ENCODE measurements around the gene PCOLCE2. TPM values are rescaled to one million over a fixed set of nuclear protein-coding genes. Genes with fewer than 3 reads are reported as not detected.

The PCOLCE2 gene
- total and polyA plus RNA-seq, 10 of the 15 experiments (the other 5 are each of a cell fraction or from before 2014, with no cell fraction given), result 0.11 to 7.6 (median 0.40) TPM

DNA sequence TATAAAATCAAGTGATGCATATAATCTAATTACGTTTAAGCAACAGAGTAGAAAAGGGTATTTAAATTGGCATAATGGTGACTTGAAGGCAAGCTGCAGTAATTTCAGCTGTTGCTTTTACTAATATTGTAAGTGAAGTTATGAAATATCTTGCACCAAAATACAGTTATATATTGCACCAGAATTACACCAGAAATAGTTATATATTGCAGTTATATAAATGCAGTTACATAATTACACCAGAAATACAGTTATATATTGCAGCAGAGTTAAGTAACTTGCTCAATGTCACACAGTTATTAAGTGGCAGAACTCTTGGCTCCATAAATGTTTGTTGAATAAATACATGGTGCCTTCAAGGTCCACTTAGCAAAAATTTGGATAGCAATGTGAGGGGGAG lies 51.4 kb downstream of the PCOLCE2 start:
- Histone ChIP-seq H3K4me1 (ENCODE audit: control insufficient read depth, insufficient read depth, low read length) (no peaks in the 10 kb centered on the region), H3K9ac (ENCODE audit: control insufficient read depth, insufficient read depth, low read length) (no peak overlapping the region), H2AFZ (ENCODE audit: control insufficient read depth, low read depth, low read length) (no peak overlapping the region), H3K79me2 (ENCODE audit: control insufficient read depth, insufficient read depth, low read length) (no peaks in the 10 kb centered on the region), H3K4me3 (no peak overlapping the region), H3K27ac (ENCODE audit: control insufficient read depth, insufficient read depth) (no peak overlapping the region), H3K4me2 (ENCODE audit: control insufficient read depth, insufficient read depth) (no peak overlapping the region), H4K20me1 (ENCODE audit: control insufficient read depth, insufficient read depth) (no peaks in the 10 kb centered on the region), H3K9me3 (replicated peaks; ENCODE audit: control insufficient read depth, insufficient read depth, low read length) (no peaks in the 10 kb centered on the region), H3K36me3 (ENCODE audit: control insufficient read depth in 2 of 2, insufficient read depth in 2 of 2, low read length in 1 of 2) (no peaks in the 10 kb centered on the region), H3K27me3 (replicated peaks in 1 of 2; ENCODE audit: control insufficient read depth in 2 of 2, insufficient read depth in 2 of 2, low read length in 1 of 2) (no peaks in the 10 kb centered on the region; a peak in 2 of 4 replicates)
- ChIA-PET SMC1A (ENCODE audit: uncharacterized antibody, unreplicated experiment) (no interaction called here), POLR2A (no interaction called here), RAD21 (ENCODE audit: unreplicated experiment) (no interaction called here), CTCF (interaction anchor here (0.7 kb wide), 1 partner anchor 9 kb away, joined by 3 read pairs; no protein-coding TSS in a partner anchor)
- ATAC-seq (no peak), FAIRE-seq (no peak), DNase-seq (ENCODE audit: low read depth, low spot score) (no peak)
- 0% methylated on average over 1 of the region's 1 CpG for WGBS (ENCODE audit: insufficient coverage, insufficient replicate concordance, low lambda C conversion rate, missing lambda C conversion rate)
- intact Hi-C loops (cut with micrococcal nuclease; ENCODE audit: unreplicated experiment) (no loop called here), in situ Hi-C loops (cut with MboI) (no loop called here)
- TF ChIP-seq JUND (IDR thresholded peaks at IDR 0.05; ENCODE audit: low read depth, low read length) (no peak), TCF7 (IDR thresholded peaks at IDR 0.05; ENCODE audit: borderline replicate concordance) (no peak), ATF2 (IDR thresholded peaks at IDR 0.05; ENCODE audit: low read length) (no peak)
- no TSS peak for BruUV-seq (replicated peaks)

DNA sequence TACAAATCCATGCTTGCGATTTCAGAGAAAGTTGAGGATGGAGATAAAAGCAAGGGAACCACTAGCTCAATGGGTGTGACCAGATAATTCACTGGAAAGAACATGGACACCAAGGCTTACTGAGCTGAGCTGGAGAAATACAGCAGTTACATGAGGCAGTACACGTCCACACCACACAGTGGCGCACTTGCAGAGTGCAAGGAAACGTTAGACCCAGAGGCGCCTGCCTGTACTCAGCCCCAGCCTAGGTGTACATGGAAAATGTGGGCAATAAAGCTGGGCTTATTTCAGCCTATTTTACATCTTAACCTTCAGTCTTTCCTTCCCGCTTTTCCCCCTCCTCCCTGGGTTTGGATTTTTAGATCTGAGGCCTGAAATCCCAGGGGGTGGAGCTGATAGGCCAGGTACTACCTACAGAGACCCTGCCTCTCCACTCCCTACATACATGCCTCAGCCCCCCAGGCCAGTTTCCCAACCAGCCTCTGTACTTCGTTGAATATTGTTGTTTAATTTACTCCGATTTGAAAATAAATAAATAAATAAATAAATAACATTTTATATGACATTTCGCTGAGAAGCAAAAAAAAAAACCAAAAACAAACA lies 60.1 kb downstream of the PCOLCE2 start:
- no peak overlapping the region for H3K4me3 ChIP-seq
- POLR2A ChIA-PET, result no interaction called here
- no peaks in the 10 kb centered on the region for H3K27me3 ChIP-seq (replicated peaks in 1 of 2; ENCODE audit: control insufficient read depth in 2 of 2, insufficient read depth in 2 of 2, low read length in 1 of 2)
- peak; percentile 100 for ATAC-seq
- RAD21 ChIA-PET (ENCODE audit: unreplicated experiment), result interaction anchor here (0.8 to 3.9 kb wide), 24 partner anchors 9 to 846 kb away, joined by 3 to 43 read pairs (median 4); partner anchors contain the start of gene U2SURP
- FAIRE-seq, result peak; percentile 84
- H4K20me1 ChIP-seq (ENCODE audit: control insufficient read depth, insufficient read depth), result no peaks in the 10 kb centered on the region
- no peaks in the 10 kb centered on the region for H3K36me3 ChIP-seq (ENCODE audit: control insufficient read depth in 2 of 2, insufficient read depth in 2 of 2, low read length in 1 of 2)
- BruUV-seq (replicated peaks), result no TSS peak
- intact Hi-C loops (cut with micrococcal nuclease; ENCODE audit: unreplicated experiment) (loop anchor here (1.0 to 2.0 kb wide), 2 partner anchors 158 to 165 kb away; no protein-coding TSS in a partner anchor), in situ Hi-C loops (cut with MboI) (loop anchor here (5.0 kb wide), 1 partner anchor 163 kb away; no protein-coding TSS in a partner anchor)
- TF ChIP-seq BMI1 (IDR thresholded peaks at IDR 0.05; ENCODE audit: borderline replicate concordance) (no peak), YY1 (IDR thresholded peaks at IDR 0.05; ENCODE audit: low read depth, low read length) (peak; percentile 46; the same call in 1 of the 2 replicates), CTCF (IDR thresholded peaks at IDR 0.05 in 2 of 3, conservative IDR thresholded peaks at IDR 0.05 in 1 of 3; ENCODE audit: control insufficient read depth in 2 of 3, extremely low read depth in 1 of 3, insufficient read depth in 1 of 3, low read depth in 3 of 3, low read length in 3 of 3) (peak; percentile 88 to 94 (median 92); a peak in 5 of 6 replicates), STAT1 (conservative IDR thresholded peaks at IDR 0.05) (no peak), RAD21 (IDR thresholded peaks at IDR 0.05; ENCODE audit: insufficient read depth, low read depth, low read length) (peak; percentile 88), SMC3 (IDR thresholded peaks at IDR 0.05; ENCODE audit: borderline replicate concordance, low read length) (peak; percentile 90), CREM (IDR thresholded peaks at IDR 0.05; ENCODE audit: low read depth) (peak; percentile 8; the same call in 1 of the 2 replicates), RAD51 (IDR thresholded peaks at IDR 0.05) (no peak), IRF4 (IDR thresholded peaks at IDR 0.05; ENCODE audit: low read depth, low read length) (0 out of 2 replicates have a peak, but pooled peaks have one; percentile 10), RB1 (IDR thresholded peaks at IDR 0.05; ENCODE audit: borderline replicate concordance) (peak; percentile 46; the same call in 1 of the 2 replicates), NRF1 (conservative IDR thresholded peaks at IDR 0.05; ENCODE audit: low read depth, low read length) (peak; percentile 16; the same call in 1 of the 2 replicates)
- no peak overlapping the region for H3K27ac ChIP-seq (ENCODE audit: control insufficient read depth, insufficient read depth)
- SMC1A ChIA-PET (ENCODE audit: uncharacterized antibody, unreplicated experiment), result interaction anchor here (0.8 to 3.7 kb wide), 21 partner anchors 10 to 846 kb away, joined by 3 to 26 read pairs (median 6); partner anchors contain the start of gene U2SURP
- no peaks in the 10 kb centered on the region for H3K79me2 ChIP-seq (ENCODE audit: control insufficient read depth, insufficient read depth, low read length)
- no peak overlapping the region for H2AFZ ChIP-seq (ENCODE audit: control insufficient read depth, low read depth, low read length)
- no peaks in the 10 kb centered on the region for H3K4me1 ChIP-seq (ENCODE audit: control insufficient read depth, insufficient read depth, low read length)
- CTCF ChIA-PET, result interaction anchor here (0.6 to 6.5 kb wide), 56 partner anchors 8 to 845 kb away, joined by 3 to 136 read pairs (median 4); partner anchors contain the start of gene U2SURP
- peak; percentile 31 for DNase-seq (ENCODE audit: low read depth, low spot score)
- no peaks in the 10 kb centered on the region for H3K9me3 ChIP-seq (replicated peaks; ENCODE audit: control insufficient read depth, insufficient read depth, low read length)
- WGBS (ENCODE audit: insufficient coverage, insufficient replicate concordance, low lambda C conversion rate, missing lambda C conversion rate), result 17% methylated on average over 9 of the region's 9 CpGs
- H3K4me2 ChIP-seq (ENCODE audit: control insufficient read depth, insufficient read depth), result no peak overlapping the region
- no peak overlapping the region for H3K9ac ChIP-seq (ENCODE audit: control insufficient read depth, insufficient read depth, low read length)

All from GM12878 (cell line).